CMK (cell line): ENCODE data around the gene SND1.

Source experiments
- DNase-seq: peaks from one replicate; pipeline ENCODE4 v3.0.0-alpha.2; 2010; ENCODE audit warnings: low read depth

SND1 gene

GRCh38 chr7:128073671-128074310 is 421.8 kb downstream of the SND1 start:
- DNase-seq = no peak

- DNase-seq = no peak
Measured at GRCh38 chr7:128074336-128074735, 422.3 kb downstream of the SND1 start.

DNA sequence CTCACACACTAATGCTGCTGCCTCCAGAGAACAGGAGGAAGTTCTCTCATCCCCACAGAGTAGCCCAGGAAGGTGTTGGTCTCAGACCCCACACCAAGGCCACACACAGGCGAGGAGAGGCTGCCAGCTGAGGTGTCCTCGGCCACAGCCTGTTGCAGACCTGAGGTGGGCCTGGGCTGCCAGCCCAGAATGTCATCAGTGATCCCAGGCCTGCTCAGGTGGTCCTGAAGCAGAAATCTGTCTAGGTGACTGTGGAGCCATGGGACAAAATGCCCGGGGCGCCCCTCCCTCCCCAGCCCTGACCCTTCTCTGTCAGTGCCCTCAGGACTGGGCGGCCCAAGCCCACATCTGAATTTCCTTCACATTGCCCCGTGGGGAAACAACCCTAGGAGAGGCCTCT is 422.7 kb downstream of the SND1 start:
- no peak for DNase-seq

DNA sequence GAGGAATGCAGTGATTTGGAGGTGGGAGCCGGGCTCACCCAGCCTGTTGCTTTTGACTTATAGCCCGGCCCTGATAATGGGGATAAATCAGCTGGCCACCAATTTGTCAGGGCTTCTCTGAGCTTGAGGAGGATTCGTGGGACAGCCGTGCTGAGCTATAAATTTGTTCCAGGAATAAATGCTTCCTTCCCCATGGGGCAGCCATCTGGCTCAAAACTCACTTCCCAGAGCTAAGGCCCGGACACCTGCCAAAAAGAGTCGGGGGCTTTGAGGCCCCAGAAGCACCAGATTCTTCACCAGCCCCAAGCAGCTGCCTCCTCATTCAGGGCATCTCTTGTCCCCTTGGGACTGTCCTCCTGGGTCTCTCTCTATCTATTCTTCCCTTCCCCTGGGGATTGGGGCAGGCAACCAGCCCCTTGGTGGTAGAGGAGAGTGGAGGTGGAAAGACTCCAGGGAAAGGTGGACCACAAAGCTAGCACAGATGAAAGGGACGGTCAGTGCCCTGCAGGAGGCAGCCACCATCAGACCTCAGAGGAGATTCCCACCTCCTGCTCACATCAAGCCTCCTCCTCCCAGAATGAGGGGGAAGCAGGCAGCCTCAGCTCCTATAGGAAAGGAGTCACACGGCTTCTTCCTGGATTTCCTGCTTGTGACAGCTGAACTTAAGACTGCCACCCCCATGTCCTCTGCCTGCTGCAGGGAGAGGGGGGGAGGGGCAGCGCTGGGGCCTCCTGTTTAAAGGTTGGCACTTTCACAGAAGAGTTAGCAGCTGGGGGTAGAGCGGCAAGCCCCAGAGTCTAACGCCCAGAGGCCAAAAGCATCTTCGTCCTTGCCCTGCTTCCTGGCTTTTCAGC is 423.5 kb downstream of the SND1 start:
- DNase-seq = no peak

DNA sequence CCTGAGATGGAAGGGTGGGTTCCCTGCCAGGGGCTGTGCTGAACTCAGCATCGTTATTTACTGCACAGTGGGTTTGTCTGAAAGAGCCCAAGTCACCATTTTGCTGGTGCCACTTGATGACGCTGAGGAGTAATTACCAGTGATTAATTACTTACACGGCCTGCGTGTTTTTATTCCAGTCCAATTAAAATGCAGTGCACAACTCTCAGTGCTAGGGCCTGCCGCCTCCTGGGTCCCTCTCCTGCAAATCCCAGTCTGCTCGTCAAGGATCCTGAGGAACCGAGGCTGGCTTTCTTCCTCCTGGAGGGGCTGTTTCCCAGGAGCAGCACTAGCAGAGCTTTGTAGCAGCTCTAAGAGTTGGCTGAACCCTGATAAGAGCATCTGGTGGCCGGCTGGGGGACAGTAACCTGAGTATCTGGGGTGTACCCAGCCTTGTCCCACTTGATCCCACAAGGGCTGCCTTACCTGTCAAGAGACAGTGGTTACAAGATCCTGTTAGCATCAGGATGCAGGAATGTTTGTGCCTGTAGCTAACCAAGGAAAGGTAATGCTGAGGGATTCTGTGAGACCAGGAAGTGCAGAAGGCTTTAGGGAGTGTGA is 424.3 kb downstream of the SND1 start:
- no peak for DNase-seq

- no peak for DNase-seq
Measured at GRCh38 chr7:128076796-128077271, 424.8 kb downstream of the SND1 start.

DNA sequence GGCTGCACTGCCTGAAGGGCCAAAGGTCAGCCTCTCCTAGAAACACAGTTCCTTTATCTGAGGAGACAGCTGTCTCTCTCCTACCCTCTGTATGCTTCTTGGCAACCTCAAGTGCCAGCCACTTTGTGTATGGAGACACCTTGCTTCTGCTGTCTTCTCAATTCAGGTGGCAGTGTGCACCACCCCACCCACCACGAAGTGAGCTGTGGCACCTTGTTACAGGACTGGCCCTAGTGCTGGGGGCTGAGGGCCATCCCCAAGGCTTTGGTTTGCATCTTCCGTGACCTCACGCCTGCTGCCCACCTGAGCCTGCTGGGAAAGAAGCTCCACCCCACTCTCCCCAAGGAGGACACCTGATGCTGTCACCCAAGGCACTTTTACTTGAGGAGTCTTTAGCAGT is 426.3 kb downstream of the SND1 start:
- DNase-seq = no peak

- DNase-seq = no peak
Measured at GRCh38 chr7:128080169-128080568, 428.2 kb downstream of the SND1 start.

- DNase-seq = no peak
Measured at GRCh38 chr7:128081351-128081750, 429.4 kb downstream of the SND1 start.

- no peak for DNase-seq
Measured at GRCh38 chr7:128081808-128082207, 429.8 kb downstream of the SND1 start.

- DNase-seq = no peak
Measured at GRCh38 chr7:128082431-128082830, 430.4 kb downstream of the SND1 start.

GRCh38 chr7:128084896-128085608 is 433.1 kb downstream of the SND1 start:
- no peak for DNase-seq

- DNase-seq = no peak
Measured at GRCh38 chr7:128090492-128090891, 438.5 kb downstream of the SND1 start.

DNA sequence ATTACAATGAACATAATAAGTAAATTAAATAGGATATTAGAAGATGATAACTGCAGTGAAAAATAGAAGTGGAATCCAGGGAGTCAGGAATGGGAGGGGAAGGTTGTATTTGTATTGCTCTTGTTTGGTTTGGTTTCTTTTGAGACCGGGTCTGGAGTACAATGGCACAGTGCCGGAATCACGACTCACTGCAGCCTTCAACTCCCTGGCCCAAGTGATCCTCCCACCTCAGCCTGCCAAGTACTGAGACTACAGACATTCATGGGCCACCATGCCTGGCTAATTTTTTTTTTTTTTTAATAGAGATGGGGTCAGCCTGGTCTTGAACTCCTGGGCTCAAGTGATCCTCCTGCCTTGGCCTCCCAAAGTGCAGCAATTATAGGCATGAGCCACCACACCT is 439.1 kb downstream of the SND1 start:
- no peak for DNase-seq

GRCh38 chr7:128092221-128092620 is 440.2 kb downstream of the SND1 start:
- no peak for DNase-seq

DNA sequence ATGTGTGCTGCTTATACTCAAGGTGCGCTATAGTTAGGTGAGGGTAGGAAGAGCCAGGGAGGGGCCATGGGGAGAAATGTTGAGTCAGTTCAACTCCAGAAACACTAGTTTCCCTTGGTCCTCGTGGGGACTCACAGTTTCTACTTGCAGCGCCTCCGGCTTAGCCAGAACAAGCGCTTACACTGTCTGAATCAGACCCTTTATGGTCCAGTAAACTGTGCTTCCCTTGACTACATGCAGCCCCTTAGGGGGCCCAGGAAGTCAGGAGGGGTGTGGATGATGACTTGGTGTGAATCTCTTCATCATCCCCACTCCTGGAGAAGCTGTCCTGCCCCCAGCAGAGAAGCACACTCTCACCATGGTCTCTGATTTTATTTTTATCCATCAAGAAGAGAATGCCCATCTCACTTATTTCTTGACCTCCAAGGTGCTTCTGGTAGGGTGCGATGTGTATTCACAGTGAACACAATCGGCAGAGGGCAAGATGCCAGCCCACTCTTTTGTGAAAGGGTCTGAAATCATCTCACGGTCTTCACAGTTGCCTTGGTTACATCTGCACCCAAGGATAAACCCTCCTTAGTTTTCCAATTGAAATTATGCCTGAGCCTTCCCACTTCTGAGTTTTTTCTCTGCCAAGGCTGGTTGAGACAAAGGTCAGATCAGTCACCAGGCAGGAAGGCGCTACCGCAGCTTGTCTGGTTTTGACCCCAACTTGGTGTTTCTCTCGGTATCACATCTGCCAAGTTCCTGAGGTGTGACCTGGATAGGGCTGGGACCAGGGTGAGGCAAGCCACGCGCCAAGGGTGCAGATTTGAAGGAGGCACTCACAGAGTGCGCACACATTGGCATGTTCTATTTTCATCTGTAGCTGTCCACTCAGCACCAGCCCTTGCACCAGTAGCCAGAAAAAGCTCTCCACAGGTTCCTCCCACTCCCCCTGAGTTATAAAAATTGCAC is 441.9 kb downstream of the SND1 start:
- DNase-seq = no peak

- no peak for DNase-seq
Measured at GRCh38 chr7:128094686-128095085, 442.7 kb downstream of the SND1 start.

GRCh38 chr7:128097211-128097731 is 445.3 kb downstream of the SND1 start:
- DNase-seq = no peak

- no peak for DNase-seq
Measured at GRCh38 chr7:128098629-128099028, 446.6 kb downstream of the SND1 start.

GRCh38 chr7:128099204-128099671 is 447.2 kb downstream of the SND1 start:
- DNase-seq = no peak
